GM21723 (cell line): ENCODE data around the gene SV2B.
"Not testable (repeated sequence)": the region's sequence is repeated elsewhere in the genome, so short reads cannot be mapped to it uniquely, and the experiment has no call there.

Source experiments
- ATAC-seq: cut with Tn5 transposase; IDR thresholded peaks from one replicate; pipeline ENCODE4 v1.9.1; 2021; ENCODE audit warnings: mild to moderate bottlenecking, moderate library complexity; ENCODE audit not compliant: unreplicated experiment

SV2B gene, protein sequence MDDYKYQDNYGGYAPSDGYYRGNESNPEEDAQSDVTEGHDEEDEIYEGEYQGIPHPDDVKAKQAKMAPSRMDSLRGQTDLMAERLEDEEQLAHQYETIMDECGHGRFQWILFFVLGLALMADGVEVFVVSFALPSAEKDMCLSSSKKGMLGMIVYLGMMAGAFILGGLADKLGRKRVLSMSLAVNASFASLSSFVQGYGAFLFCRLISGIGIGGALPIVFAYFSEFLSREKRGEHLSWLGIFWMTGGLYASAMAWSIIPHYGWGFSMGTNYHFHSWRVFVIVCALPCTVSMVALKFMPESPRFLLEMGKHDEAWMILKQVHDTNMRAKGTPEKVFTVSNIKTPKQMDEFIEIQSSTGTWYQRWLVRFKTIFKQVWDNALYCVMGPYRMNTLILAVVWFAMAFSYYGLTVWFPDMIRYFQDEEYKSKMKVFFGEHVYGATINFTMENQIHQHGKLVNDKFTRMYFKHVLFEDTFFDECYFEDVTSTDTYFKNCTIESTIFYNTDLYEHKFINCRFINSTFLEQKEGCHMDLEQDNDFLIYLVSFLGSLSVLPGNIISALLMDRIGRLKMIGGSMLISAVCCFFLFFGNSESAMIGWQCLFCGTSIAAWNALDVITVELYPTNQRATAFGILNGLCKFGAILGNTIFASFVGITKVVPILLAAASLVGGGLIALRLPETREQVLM

DNA sequence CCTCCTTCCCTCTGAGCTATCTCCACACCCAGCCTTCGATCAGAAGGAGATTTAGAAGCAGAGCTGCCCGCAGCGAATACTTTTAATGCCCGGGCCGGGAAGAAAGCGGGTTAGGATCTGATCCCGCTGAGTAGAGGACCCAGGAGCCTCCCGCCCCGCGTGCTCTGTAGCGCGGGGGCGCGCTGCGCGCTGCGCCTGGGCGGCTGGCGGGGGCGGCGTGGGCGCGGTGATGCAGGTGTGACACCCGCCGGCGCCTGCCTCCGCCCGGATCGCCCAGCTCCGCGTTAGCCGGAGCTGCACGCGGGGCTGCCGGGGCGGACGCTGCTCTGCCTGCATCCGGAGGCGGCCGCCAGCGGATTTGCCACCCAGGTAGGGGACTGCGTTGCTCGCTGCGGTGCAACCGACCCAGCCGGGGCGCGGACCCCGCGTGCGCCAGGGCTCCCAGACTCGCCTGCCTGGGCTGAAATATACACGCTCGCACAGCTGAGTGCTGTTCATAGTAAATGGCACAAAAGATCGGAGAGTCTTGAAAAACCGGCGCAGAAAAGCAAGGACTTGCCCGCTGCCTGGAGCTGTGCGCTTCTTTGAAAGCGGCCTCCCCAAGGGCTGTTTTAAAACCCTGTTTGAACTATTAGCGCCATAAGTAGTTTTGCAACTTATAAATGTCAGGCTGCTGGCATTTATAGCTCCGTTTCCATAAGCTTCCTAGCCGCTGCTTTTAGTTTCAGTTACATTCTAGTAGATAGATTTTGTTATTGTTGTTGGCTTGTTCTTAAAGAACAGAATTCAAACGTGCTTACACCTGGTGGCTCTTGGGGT is at the start of gene SV2B:
TSS of gene SV2B (plus strand) at position 263 of the 819 bp plus-strand sequence. CDS start 126,007 bp downstream, outside the sequence.
- ATAC-seq, result peak; percentile 69

DNA sequence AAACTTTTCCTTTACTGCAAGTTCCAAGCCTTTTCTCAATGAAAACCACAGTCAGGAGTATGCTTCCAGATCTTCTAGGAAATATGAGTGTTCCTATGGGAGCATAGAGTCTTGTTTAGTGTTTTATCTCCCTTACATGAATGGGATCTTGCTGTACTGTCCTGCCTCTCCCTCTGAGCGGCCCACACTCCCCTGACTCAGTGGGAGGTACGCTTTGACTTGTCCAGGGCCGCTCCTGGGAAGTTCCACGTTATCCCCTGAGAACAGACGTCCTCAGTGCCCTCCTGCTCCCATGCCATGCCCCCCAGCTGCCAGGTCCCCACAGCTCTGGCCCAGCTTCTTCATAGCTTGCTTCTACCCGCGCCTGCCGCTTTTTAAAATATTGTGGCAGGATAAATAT is 48.8 kb upstream of the SV2B start:
- no peak for ATAC-seq

DNA sequence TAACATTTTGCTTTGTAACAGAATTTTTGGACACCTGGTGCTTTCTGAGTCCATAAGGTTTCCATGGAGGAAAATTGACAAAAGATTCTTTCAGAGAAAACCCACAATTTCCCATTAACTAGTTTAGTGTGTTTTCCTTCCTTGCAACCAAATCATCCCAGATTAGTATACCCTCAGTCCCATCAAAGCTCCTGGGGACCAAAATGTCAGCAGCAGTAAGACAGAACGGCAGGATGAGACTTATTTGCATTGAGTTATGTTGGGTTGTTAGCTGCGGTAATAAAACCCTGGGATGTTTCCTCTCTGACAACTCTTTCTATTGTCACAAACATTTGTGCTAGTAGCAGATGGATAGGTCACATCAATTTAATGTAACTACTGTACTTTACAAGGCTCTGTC is 45.2 kb upstream of the SV2B start:
- no peak for ATAC-seq

DNA sequence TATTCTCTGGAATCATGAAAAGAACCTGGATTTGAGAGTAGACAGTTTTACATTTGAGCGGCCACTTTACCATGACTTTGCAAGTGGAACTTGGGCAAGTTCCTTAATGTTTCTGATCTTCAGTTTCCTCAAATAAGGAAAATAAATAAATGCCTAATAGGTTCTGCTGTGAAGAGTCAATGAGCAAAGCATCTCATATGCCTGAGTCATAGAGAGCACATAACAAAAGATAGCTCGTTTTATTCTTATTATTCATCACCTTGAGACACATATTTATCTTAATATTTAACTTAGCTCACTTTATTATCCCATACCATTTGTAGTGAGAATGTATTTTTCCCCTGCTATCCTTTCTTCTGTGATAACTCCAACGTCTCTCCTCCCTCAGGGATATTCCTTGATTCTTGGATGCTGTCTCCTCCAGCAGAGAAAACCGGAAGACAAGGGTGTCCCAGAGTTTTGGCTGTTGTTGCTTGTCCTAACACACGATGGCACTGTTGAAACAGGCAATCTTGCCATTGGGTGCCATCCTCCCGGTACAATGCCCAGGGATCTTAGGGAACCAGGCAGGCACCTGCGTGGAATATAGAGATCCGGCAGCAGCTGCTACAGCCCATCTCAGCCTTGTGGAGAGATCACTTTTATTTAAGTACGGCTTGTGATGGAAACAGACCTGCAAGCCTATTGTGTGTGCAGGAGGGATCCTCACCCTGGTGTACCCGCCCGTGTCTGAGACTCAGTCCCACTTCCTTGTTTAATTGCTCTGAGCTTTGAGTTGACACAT is 44.3 kb upstream of the SV2B start:
- peak; percentile 63 for ATAC-seq

DNA sequence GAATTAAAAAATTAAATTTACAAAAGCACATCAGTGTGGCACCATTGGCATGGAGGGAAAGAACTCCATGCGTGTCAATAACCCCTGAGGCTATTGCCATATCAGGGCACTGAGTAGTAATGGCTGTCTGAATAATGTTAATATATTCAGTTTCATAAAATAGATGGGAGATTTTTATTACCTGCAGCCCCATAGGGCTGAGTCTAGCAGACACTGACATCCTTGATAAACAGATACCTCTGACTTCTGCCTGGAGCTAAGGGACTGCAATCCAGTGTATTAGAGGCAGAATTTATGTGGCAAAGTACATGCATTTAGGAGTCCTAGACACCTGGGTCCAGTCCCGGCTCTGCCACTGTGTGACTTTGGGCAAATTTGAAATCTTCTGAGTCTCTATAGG is 38.8 kb upstream of the SV2B start:
- no peak for ATAC-seq

DNA sequence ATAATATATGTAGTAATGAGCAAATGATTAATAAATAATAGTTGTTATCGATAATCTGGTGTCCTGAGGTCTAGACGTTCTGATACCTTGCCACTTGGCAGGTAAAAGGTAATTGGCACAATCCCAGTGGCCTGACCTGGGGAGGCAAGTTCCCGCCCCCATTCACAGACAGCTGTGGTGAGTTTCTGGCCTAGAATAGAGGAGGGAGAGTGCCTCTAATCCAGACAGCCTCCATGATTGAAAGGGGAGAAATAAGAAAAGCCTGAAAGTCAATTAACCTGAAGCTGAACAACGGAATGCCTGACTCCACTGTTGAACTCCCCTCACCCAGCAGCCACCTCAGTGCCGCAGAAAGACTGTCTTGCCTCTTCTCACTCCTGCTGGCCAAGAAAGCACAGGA is 38.1 kb upstream of the SV2B start:
- no peak for ATAC-seq

DNA sequence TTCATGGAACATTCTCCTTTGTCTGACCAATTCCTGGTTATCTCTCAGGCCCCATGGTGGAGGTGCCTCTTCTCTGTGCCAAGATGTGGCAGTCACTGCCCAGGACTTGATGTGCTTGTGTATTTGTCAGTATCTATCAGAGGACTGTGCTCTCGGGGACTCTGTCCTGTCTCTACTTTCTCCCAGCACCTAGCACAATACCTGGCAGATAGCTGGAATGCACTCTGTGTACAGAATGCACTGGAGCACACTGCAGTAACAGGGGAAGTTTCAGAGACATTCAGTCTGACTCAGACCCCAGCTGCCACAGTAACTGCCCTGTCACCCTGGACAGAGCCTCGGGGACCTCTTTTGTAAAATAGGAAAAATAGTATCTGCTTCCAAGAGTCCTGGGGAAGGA is 34.6 kb upstream of the SV2B start:
- ATAC-seq, result no peak

DNA sequence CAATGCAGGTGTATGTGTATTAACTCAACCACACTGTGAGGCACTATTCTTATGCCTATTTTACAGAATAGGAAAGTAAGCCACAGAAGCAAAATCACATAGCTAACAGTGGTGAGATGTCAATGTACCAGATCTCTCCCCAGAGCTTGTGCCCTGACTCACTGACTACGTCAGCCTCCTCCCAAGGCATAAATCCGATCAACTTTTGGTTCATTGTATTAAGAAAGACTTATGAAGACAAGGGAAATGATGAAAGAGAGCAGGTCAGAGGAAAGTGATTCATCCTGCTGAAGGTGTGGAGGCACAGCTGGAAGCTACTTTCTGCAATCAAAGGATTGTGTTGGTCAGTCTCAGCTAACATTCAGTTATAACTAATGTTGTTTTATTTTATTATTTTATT is 33.0 kb upstream of the SV2B start:
- no peak for ATAC-seq

DNA sequence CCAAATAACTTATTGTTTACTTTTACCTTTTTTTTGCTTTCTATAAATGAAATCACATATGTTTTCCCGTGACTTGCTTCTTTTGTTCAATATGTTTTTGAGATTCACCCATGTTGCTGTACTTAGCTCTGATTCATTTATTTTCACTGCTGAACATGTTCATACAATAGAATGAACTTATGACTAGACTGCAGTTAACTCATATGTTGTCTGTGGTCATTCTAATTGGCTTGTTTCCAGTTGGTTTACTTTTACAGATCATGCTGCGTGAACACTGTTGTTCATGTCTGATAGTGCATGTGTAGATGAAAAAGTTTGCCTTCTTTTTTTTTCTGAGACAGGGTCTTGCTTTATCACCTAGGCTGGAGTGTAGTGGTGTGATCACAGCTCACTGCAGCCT is 31.6 kb upstream of the SV2B start:
- ATAC-seq, result no peak

DNA sequence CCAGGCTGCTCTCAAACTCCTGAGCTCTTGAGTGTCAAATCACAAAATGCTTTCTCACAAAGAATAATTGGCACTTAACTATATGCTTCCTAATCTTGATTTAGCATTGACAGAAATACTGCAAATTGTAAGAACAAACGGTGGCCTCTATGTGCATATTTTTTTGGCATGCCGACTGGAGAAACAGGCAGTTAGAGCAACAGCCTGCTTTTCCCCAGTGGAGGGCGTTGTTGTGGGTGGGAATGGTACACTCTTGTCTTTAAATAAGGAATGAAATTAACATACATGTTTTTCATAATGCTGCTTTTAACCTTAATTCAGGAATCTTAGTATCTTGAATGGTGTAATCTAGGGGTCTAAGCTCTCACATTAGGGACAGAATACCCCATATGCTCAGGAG is 31.1 kb upstream of the SV2B start:
- ATAC-seq, result no peak

DNA sequence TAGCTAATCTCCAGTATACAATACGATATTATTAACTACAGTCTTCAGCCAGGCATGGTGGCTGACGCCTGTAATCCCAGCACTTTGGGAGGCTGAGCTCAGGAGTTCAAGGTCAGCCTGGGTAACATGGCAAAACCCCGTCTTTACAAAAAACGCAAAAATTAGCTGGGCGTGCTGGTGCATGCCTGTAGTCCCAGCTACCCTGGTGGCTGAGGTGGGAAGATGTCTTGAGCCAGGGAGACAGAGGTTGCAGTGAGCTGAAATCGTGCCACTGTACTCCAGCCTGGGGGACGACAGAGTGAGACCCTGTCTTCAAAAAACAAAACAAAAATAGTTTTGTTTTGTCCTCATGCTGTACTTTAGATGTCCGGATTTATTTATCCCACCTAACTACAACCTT is 29.2 kb upstream of the SV2B start:
- ATAC-seq, result no peak

DNA sequence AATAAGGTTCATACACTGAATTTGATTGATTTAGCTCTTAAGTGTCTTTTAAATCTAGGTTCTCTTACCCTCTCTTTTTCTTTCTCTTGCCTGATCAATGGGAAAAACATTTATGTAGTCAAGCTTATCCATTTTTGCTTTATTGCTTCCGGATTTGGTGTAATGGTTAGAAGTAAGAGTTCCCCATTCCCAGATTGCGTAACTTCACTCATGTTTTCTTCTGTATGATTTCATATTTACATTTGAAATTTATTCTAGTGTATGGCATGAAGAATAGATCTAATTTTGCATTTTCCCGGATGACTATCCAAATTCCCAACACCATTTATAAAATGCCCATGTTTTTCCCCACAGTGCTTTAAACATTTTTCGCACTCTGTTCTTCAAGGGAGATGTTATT is 27.9 kb upstream of the SV2B start:
- no peak for ATAC-seq

DNA sequence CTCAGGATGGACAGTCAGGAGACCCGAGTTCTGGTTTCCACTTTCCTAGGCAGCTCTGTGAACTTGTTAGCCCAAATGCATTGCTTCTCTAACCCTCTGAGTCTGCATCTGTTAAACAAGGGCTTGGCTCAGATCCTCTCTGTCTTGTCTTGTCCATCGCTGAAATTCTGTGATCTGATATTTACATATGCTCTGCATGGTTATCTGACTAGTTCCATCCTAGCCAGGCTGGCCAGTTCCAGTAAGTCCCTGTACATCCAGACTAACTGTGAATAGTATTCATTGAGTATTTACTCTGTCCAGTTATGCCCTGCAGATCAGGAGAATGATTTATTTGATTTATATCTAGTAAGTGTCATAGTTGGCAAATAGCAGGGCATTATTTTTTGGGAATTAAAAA is 27.0 kb upstream of the SV2B start:
- no peak for ATAC-seq

DNA sequence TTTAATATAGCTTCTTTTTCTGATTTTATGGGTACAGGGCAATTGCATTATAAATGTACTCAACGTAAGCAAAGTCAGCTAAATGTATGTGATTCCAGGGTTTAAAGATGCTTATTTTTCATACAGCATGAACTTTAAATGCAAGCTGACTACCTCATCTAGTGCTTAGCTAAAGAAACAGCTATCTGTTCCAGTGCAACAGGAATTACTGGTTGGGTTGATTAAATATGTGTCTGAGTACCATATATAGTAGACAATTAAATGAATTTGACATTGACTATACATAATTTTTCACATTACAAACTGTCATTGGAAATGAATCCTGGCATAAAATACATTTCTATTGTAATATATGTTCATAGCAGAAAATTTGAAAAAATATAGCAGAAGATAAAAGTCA is 26.3 kb upstream of the SV2B start:
- no peak for ATAC-seq

DNA sequence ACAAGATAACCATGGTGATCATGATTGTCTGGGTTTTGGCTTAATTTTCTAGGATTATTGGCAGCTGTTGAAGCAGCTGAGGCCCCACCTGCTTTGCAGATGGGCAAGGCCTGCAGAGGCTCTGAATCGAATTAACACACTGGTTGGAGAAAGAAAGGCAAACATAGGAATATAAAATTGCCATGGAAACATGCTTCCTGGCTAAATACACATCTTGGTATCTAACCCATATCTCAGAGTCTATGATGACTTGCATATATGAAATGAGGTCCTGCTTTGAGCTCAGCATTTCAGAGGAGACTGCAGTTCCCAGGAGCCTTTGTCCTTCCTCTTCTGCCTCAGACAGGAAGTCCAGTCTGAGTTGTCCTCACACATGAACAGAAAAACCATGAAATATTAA is 24.3 kb upstream of the SV2B start:
- ATAC-seq, result no peak

DNA sequence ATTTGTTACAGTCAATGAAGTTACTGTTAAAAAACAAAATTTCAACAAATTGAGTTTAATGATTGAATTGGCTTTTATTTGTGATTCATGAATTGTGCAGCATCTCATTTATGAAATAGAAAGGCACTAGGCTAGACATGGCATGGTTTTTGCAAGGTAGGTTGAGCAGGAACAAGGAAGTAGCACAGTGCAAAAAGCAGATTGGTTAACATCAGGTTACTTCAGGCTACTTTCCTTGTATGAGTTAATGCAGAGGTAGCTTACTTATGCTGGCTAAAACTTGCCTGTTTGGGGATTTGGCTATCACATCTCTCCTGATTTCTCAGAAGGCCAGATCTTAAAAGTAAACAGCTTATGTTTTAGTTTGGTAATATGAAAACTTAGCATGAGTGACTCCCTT is 23.0 kb upstream of the SV2B start:
- no peak for ATAC-seq

DNA sequence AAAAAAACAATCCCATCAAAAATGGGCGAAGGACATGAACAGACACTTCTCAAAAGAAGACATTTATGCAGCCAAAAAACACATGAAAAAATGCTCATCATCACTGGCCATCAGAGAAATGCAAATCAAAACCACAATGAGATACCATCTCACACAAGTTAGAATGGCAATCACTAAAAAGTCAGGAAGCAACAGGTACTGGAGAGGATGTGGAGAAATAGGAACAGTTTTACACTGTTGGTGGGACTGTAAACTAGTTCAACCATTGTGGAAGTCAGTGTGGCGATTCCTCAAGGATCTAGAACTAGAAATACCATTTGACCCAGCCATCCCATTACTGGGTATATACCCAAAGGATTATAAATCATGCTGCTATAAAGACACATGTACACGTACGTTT is 6.2 kb upstream of the SV2B start:
- ATAC-seq, result not testable (repeated sequence)

DNA sequence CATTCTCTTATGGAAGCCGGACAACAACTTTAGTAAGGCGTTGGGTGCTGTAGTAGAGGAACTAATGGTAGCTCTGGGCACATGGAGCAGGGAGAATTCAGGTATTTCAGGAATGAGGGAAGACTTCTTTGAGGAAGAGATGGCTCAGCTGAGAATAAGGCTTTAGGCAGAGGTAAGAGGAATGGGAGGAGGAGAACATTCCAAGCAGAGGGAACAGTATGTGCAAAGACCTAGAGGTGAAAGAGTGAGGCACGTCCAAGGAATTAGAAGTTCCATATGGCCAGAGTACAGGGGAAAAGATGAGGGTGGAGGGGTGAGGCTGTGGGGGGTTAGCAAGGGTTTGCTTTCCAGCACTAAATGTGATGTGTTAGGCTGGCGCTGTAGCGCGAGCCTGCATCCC is 1.6 kb upstream of the SV2B start:
- ATAC-seq, result no peak

DNA sequence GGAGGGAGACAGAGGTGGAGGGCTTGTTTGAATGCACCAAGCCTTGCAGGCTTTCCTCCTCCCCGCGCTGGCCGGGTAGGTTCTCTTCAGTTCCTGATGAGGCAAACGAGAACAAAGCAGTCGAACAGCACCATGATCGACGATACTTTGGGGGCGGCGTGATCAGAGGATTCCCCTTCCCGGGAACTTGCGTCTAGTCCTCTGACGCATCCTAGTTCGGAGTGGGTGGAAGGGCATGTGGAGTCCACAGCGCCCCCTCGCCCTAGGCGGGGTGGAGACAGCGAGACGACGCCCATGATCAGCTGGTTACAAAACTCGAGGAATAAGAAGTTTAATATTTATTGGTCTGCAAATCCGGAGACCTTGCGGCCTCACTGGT is 452 bp upstream of the SV2B start:
- ATAC-seq, result peak; percentile 31

DNA sequence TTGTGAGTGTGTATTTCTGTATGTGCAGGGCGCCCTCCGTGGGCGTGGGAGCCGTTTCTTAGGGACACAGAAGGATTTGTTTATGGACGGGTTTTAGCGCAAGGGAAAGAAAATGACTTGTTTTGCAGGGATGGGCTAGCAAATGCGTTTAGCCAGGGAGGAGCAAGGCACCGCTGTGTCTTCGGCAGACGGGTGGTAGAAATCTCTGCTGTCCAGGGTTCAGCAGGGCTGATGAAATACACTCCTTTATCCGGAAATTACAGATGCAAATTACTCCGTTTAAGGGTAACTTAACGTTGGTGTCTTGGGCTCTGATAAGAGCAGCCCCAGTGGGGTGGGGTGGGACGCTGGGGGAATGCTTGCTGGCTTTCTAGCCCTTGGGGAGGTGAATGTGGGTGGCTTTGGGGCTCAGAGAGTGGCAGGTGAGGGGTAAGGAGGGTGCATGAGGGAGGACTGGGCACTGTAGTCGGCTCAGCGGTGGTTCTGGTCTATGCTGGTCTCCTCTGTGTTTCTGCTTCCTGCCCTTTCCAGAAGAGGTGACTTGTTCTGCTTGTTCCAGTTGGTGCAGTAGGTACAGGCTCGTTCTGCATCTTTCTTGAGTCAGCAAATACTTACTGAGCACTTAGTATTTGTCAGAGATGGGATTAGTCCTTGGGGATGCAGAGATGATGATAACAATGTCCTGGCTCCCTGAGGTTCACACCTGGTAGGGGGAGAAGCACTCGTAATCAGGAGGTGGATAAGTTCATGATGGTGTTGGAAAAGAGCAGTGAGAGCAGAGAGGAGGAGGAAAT is 954 bp downstream of the SV2B start:
- peak; percentile 26 for ATAC-seq
